ENCODE results near the gene NOL3. TPM values are rescaled to one million over a fixed set of nuclear protein-coding genes. Genes with fewer than 3 reads are reported as not detected.

Gene NOL3
- total and polyA plus RNA-seq, 8 donors, result 11.9 to 36.7 (median 18.4) TPM

GRCh38 chr16:67196881-67197280, 26.5 kb downstream of the NOL3 start:
- Histone ChIP-seq H3K4me1 (peaks cover 15 to 59% of the 10 kb centered on the region in 2 donors), H3K27ac (no peak overlapping the region), H3K4me3 (no peak overlapping the region), H3K9me3 (no peaks in the 10 kb centered on the region), H3K36me3 (peaks cover 0 to 83% of the 10 kb centered on the region in 2 donors), H3K27me3 (no peaks in the 10 kb centered on the region)
- DNase-seq (no peak), ATAC-seq (no peak)
- intact Hi-C loops (cut with DNase I), result no loop called here
- TF ChIP-seq CTCF (IDR thresholded peaks at IDR 0.05), result no peak

DNA sequence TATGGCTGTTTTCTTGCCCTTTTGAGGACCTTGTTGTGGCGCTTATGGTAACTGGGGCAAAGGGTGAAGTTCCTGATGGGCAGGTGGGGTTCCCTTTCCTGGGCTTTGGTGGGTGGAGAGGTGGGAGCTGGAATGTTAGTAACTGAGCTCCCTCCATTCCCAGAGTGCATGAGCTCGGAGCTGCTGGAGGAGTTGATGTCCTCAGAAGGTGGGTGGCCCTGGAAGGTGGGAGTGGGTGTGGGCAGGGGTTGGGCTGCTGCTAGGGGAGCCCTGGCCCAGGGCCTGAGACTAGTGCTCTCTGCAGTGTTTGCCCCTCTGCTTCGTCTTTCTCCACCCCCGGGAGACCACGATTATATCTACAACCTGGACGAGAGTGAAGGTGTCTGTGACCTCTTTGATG, 27.4 kb downstream of the NOL3 start:
- intact Hi-C loops (cut with DNase I), result no loop called here
- Histone ChIP-seq H3K9me3 (no peaks in the 10 kb centered on the region), H3K27me3 (no peaks in the 10 kb centered on the region), H3K27ac (peak overlapping the region in 1 of 2 donors; percentile 61), H3K4me3 (no peak overlapping the region), H3K36me3 (peaks cover 0 to 91% of the 10 kb centered on the region in 2 donors), H3K4me1 (peaks cover 13 to 56% of the 10 kb centered on the region in 2 donors)
- no peak for ATAC-seq
- no peak for TF ChIP-seq CTCF (IDR thresholded peaks at IDR 0.05)
- DNase-seq, result peak in 1 of 4 donors; percentile 32

GRCh38 chr16:67198238-67198734, 27.9 kb downstream of the NOL3 start:
- Histone ChIP-seq H3K36me3 (peaks cover 0 to 97% of the 10 kb centered on the region in 2 donors), H3K27me3 (no peaks in the 10 kb centered on the region), H3K9me3 (no peaks in the 10 kb centered on the region), H3K27ac (peak overlapping the region; percentile 42 to 61), H3K4me3 (no peak overlapping the region), H3K4me1 (peaks cover 7 to 50% of the 10 kb centered on the region in 2 donors)
- peak; percentile 63 to 65 for TF ChIP-seq CTCF (IDR thresholded peaks at IDR 0.05)
- intact Hi-C loops (cut with DNase I), result no loop called here
- DNase-seq, result peak in 3 of 4 donors; percentile 68 to 76 (median 70)
- ATAC-seq, result peak; percentile 73

DNA sequence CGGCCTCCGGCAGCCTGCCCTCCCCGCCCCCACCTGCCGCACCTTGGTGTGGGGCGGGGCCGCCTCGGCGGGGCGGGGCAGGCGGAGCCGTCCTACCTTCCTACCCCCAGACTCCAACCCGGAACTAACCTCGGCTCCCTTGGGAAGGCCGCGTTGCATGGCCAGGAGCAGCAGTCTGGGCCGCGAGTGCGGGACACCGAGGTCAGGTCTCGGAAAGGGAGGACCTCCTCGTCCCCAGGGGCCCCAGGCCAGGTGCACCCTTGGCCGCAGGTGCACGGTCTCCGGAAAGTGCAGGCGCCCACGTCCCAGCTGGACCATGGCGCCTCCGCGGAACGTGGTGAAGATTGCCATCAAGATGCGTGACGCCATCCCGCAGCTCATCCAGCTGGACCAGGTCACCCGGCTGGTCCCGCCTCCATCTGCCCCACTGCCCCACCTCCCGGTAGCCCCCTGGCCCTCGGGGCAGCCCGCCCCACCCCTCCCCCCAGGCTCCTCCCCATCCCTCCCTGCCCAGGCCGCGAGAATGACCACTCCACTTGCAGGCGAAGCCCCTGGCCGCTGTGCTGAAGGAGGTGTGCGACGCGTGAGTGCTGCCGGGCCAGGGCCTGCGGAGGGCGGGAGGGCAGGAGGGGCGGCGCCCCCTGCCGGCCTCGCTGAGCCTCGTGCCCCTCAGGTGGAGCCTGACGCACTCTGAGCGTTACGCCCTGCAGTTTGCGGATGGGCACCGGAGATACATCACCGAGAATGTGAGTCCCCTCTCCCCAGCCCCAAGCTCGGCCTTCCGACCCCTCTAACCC, 28.9 kb downstream of the NOL3 start, which contains the start of gene ELMO3:
ELMO3 (plus strand) TSS at position 121 of the 797 bp plus-strand sequence; CDS start at position 317, 196 bp downstream.
- peak within 1 kb of the TSS; percentile 61 to 67 for H3K27ac ChIP-seq
- TF ChIP-seq CTCF (IDR thresholded peaks at IDR 0.05), result peak in 1 of 2 donors; percentile 26
- intact Hi-C loops (cut with DNase I), result no loop called here
- peaks cover 0 to 98% of the 10 kb centered on the region in 2 donors for H3K36me3 ChIP-seq
- ATAC-seq (peak; percentile 92), DNase-seq (peak in 2 of 4 donors; percentile 69 to 87)
- H3K4me3 ChIP-seq, result peak within 1 kb of the TSS; percentile 27 to 42
- H3K4me1 ChIP-seq, result peaks cover 3 to 41% of the 10 kb centered on the region in 2 donors
- no peaks in the 10 kb centered on the region for H3K9me3 ChIP-seq
- H3K27me3 ChIP-seq, result no peaks in the 10 kb centered on the region

DNA sequence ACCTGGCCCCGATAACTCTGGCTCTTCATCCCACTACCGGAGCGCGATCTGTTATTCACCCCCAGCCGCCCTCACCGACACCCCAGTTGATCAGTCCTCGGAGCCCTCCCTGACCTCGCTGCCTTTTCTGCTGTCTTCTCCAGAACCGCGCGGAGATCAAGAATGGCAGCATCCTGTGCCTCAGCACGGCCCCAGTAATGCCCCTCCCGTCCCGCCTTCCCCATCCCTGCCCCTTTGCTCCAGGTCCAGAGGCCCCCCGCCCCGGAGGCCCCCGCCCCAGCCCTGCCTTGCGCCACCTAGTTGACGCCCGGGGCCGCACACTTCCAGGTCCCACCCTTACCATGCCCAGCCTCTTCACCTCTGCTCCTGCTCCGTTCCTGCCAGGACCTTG, 29.5 kb downstream of the NOL3 start:
- no peaks in the 10 kb centered on the region for H3K9me3 ChIP-seq
- ATAC-seq, result peak; percentile 41
- H3K27ac ChIP-seq, result no peak overlapping the region
- H3K36me3 ChIP-seq, result peaks cover 0 to 98% of the 10 kb centered on the region in 2 donors
- peak in 1 of 4 donors; percentile 75 for DNase-seq
- peak in 1 of 2 donors; percentile 5 for TF ChIP-seq CTCF (IDR thresholded peaks at IDR 0.05)
- intact Hi-C loops (cut with DNase I), result no loop called here
- H3K4me3 ChIP-seq, result peak overlapping the region; percentile 27 to 42
- H3K27me3 ChIP-seq, result no peaks in the 10 kb centered on the region
- H3K4me1 ChIP-seq, result peaks cover 3 to 39% of the 10 kb centered on the region in 2 donors
